ENCODE measurements around the gene CLDN3. TPM values are rescaled to one million over a fixed set of nuclear protein-coding genes. Genes with fewer than 3 reads are reported as not detected.

Gene CLDN3
- total RNA-seq, 3 donors from 2014 or later (not counting 1 experiment from before 2014, with no cell fraction given) = not detected

DNA sequence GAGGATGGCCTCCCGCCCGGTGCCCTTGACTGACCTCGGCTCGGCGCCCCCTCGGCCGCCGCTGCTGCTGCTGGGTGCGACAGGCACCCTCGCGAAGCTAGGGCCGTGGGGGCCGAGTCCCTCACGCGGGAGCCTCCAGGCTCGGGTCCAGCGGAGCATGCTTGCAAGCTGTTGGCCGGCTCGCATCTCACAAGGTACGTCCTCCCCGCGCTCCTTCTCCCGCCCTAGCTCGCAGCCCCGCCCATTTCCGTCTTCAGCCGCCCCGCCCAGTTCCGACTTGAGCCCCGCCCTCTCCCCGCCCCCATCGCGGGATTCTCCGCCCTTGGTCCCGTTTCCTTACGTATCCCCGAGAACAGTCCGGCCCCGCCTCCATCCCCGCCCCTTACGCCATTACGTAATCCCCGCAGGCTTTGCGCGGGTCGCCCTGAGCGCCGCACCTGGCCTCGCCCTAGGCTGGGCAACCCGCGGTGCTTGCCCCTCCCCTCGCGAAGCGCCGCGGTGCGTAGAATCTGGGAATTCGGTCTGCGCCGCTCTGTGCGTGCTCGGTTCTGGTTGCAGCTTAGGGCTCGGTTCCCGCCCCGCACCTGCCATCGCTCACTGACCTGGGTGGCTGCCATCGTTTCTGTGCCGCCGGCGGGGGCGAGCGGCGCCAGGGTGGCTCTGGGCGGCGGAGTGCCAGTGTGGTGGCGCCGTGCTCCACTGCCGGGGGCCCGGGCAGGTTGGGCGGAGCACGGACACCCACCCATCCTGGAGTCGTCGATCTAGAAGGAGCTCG lies 31.3 kb downstream of the CLDN3 start, which contains the start of gene ABHD11:
Gene ABHD11, minus strand, starts transcription at position 191 of the 775 bp plus-strand sequence. Its CDS starts 32 bp downstream, at position 159.
- Histone ChIP-seq H3K4me1 (ENCODE audit: control insufficient read depth, insufficient read depth, low read length) (peaks cover 24% of the 10 kb centered on the region), H3K27ac (ENCODE audit: low read length) (peak within 1 kb of the TSS; percentile 77), H3K27me3 (ENCODE audit: control insufficient read depth, insufficient read depth, low read length) (no peaks in the 10 kb centered on the region), H3K36me3 (ENCODE audit: control insufficient read depth, insufficient read depth, low read length) (peaks cover 15% of the 10 kb centered on the region), H3K4me3 (ENCODE audit: low read length) (peak within 1 kb of the TSS; percentile 89), H3K9me3 (ENCODE audit: control insufficient read depth, insufficient read depth, low read length) (no peaks in the 10 kb centered on the region)
- Mint-ChIP-seq H3K9me3 (no peaks in the 10 kb centered on the region), H3K4me3 (peak within 1 kb of the TSS; percentile 89), H3K27me3 (ENCODE audit: low read depth in 2 of 2) (no peaks in the 10 kb centered on the region), H3K4me1 (peaks cover 15 to 30% of the 10 kb centered on the region in 2 donors), H3K27ac (peak within 1 kb of the TSS; percentile 81 to 93), H3K36me3 (no peaks in the 10 kb centered on the region)
- WGBS (ENCODE audit: insufficient coverage) = under 1% methylated on average over 84 of the region's 84 CpGs
- intact Hi-C loops (cut with micrococcal nuclease) = loop anchor here (1.0 to 5.0 kb wide), 4 partner anchors 20 to 160 kb away; partner anchors contain the start of genes BUD23, DNAJC30, STX1A and TBL2
- peak; percentile 96 to 98 for DNase-seq
- no peak for TF ChIP-seq CTCF (IDR thresholded peaks at IDR 0.05)
- peak; percentile 86 to 96 (median 90) for ATAC-seq

DNA sequence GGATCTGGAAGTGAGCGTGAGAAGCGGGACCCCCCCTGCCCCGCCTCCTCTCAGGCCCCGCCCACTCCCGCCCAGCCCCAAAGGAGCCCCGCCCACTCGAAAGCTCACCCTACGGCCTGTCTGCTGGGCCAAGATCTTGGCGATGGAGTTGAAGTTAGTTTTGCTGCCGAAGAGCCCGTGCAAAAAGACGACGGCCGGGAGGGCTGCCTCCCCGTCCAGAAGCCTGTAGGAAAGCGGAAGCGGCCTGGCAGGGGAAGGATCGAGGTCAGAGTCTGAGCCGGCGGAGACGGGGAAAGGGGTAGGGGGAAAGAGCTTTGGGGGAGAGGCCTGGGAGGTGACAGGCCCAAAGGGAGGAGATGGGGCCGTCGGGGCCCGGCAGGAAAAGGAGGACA lies 31.9 kb downstream of the CLDN3 start:
- intact Hi-C loops (cut with micrococcal nuclease) = loop anchor here (1.0 to 5.0 kb wide), 4 partner anchors 19 to 160 kb away; partner anchors contain the start of genes BUD23, DNAJC30, STX1A and TBL2
- WGBS (ENCODE audit: insufficient coverage) = 0% methylated on average over 20 of the region's 24 CpGs
- H3K36me3 ChIP-seq (ENCODE audit: control insufficient read depth, insufficient read depth, low read length) = peaks cover 15% of the 10 kb centered on the region
- TF ChIP-seq CTCF (IDR thresholded peaks at IDR 0.05) = no peak
- ATAC-seq = peak; percentile 5 to 33 (median 28)
- no peaks in the 10 kb centered on the region for H3K36me3 Mint-ChIP-seq
- peak overlapping the region; percentile 89 for H3K4me3 Mint-ChIP-seq
- DNase-seq = peak; percentile 41 to 80
- H3K4me1 Mint-ChIP-seq = peaks cover 15 to 30% of the 10 kb centered on the region in 2 donors
- H3K9me3 ChIP-seq (ENCODE audit: control insufficient read depth, insufficient read depth, low read length) = no peaks in the 10 kb centered on the region
- peaks cover 24% of the 10 kb centered on the region for H3K4me1 ChIP-seq (ENCODE audit: control insufficient read depth, insufficient read depth, low read length)
- H3K27ac ChIP-seq (ENCODE audit: low read length) = peak overlapping the region; percentile 65
- H3K4me3 ChIP-seq (ENCODE audit: low read length) = peak overlapping the region; percentile 89
- H3K9me3 Mint-ChIP-seq = no peaks in the 10 kb centered on the region
- peak overlapping the region; percentile 81 to 93 for H3K27ac Mint-ChIP-seq
- no peaks in the 10 kb centered on the region for H3K27me3 Mint-ChIP-seq (ENCODE audit: low read depth in 2 of 2)
- no peaks in the 10 kb centered on the region for H3K27me3 ChIP-seq (ENCODE audit: control insufficient read depth, insufficient read depth, low read length)

DNA sequence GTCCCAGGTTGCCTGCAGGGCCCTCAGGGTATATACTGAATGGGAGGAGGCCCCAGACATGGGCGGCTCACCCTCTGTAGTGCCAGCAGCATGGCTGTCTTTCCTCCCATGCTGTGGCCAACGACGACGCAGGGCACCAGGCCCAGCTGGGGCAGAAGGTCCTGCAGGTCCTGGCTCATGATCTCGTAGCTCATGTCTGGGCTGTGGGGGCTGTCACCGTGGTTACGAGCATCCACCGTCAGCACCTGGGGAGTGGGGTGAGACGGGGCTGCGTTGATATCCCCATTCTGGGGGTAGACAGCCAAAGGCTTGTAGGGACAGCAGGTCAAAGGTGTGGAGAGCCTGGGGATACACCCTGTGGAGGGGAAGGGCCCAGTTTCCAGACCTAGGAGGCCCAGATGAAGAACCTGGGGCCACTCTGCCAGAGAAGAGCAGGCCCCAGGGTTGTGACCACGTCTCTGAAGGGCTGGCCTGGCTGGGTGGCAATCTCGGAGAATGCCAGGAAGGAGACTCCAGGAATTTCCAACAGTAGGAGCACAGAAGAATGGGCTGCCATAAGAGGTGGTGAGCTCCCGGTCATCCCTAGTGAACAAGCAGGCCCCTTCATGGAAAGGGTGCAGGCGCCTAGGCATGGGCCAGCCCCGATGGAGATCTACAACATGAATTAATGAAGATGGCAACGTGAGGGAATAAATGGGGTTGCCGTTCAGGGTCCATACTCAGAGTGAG lies 32.4 kb downstream of the CLDN3 start:
- TF ChIP-seq CTCF (IDR thresholded peaks at IDR 0.05) = no peak
- DNase-seq = no peak
- Mint-ChIP-seq H3K4me1 (peaks cover 15 to 30% of the 10 kb centered on the region in 2 donors), H3K27me3 (ENCODE audit: low read depth in 2 of 2) (no peaks in the 10 kb centered on the region), H3K27ac (peak overlapping the region; percentile 81 to 93), H3K36me3 (no peaks in the 10 kb centered on the region), H3K9me3 (no peaks in the 10 kb centered on the region), H3K4me3 (peak overlapping the region; percentile 89)
- peak overlapping the region; percentile 65 for H3K27ac ChIP-seq (ENCODE audit: low read length)
- peaks cover 24% of the 10 kb centered on the region for H3K4me1 ChIP-seq (ENCODE audit: control insufficient read depth, insufficient read depth, low read length)
- intact Hi-C loops (cut with micrococcal nuclease) = loop anchor here (1.0 to 5.0 kb wide), 4 partner anchors 19 to 159 kb away; partner anchors contain the start of genes BUD23, DNAJC30, STX1A and TBL2
- H3K36me3 ChIP-seq (ENCODE audit: control insufficient read depth, insufficient read depth, low read length) = peaks cover 15% of the 10 kb centered on the region
- H3K4me3 ChIP-seq (ENCODE audit: low read length) = peak overlapping the region; percentile 89
- no peaks in the 10 kb centered on the region for H3K27me3 ChIP-seq (ENCODE audit: control insufficient read depth, insufficient read depth, low read length)
- ATAC-seq = no peak
- no peaks in the 10 kb centered on the region for H3K9me3 ChIP-seq (ENCODE audit: control insufficient read depth, insufficient read depth, low read length)
- WGBS (ENCODE audit: insufficient coverage) = 81% methylated on average over 17 of the region's 17 CpGs
